ENCODE measurements around the gene FAM240A.

Gene FAM240A

GRCh38 chr3:46612324-46612723 lies at the start of gene FAM240A:
Gene FAM240A, plus strand, starts transcription at chr3:46612525. Its CDS starts 159 bp downstream, at chr3:46612684.
- no peak within 1 kb of the TSS for H3K27ac ChIP-seq
- TF ChIP-seq CTCF (IDR thresholded peaks at IDR 0.05) (no peak), ZFX (IDR thresholded peaks at IDR 0.05; ENCODE audit: borderline replicate concordance) (no peak)

GRCh38 chr3:46564190-46565021 lies 47.9 kb upstream of the FAM240A start:
- TF ChIP-seq CTCF (IDR thresholded peaks at IDR 0.05) (no peak), ZFX (IDR thresholded peaks at IDR 0.05; ENCODE audit: borderline replicate concordance) (no peak)

GRCh38 chr3:46565077-46565476 lies 47.2 kb upstream of the FAM240A start:
- H3K27ac ChIP-seq = no peak overlapping the region
- TF ChIP-seq CTCF (IDR thresholded peaks at IDR 0.05) (no peak), ZFX (IDR thresholded peaks at IDR 0.05; ENCODE audit: borderline replicate concordance) (no peak)

More at GRCh38 chr3:46564190-46565021, 47.9 kb upstream of the FAM240A start:
- no peak overlapping the region for H3K27ac ChIP-seq

- no peak for TF ChIP-seq CTCF (IDR thresholded peaks at IDR 0.05)
- H3K27ac ChIP-seq = no peak overlapping the region
These were observed 46.7 kb upstream of the FAM240A start for GRCh38 chr3:46565607-46566039.

GRCh38 chr3:46566040-46566641 lies 46.2 kb upstream of the FAM240A start, which contains the start of gene LRRC2:
Gene LRRC2, minus strand, starts transcription at chr3:46566302. Its CDS starts 14,711 bp downstream, at chr3:46551591.
- peak within 1 kb of the TSS; percentile 22 for H3K27ac ChIP-seq
- TF ChIP-seq CTCF (IDR thresholded peaks at IDR 0.05) (no peak), ZFX (IDR thresholded peaks at IDR 0.05; ENCODE audit: borderline replicate concordance) (no peak)

- H3K27ac ChIP-seq = no peak overlapping the region
- no peak for TF ChIP-seq ZFX (IDR thresholded peaks at IDR 0.05; ENCODE audit: borderline replicate concordance)
- no peak for TF ChIP-seq CTCF (IDR thresholded peaks at IDR 0.05)
These were observed 40.6 kb upstream of the FAM240A start for GRCh38 chr3:46571684-46572083.

- H3K27ac ChIP-seq = no peak overlapping the region
- no peak for TF ChIP-seq ZFX (IDR thresholded peaks at IDR 0.05; ENCODE audit: borderline replicate concordance)
- no peak for TF ChIP-seq CTCF (IDR thresholded peaks at IDR 0.05)
These were observed 38.6 kb upstream of the FAM240A start for GRCh38 chr3:46573701-46574100.
